GM12878 (cell line): Measurements from ENCODE around the gene SDC1. TPM values are rescaled to one million over a fixed set of nuclear protein-coding genes. Genes with fewer than 3 reads are reported as not detected.

ENCODE experiments used
- ATAC-seq: fragments of 200-7000 bp; cut with Tn5 transposase; 3 replicates; pipeline ENCODE4 v1.9.1; 2020; ENCODE audit warnings: mild to moderate bottlenecking, moderate library complexity
- BruUV-seq: library from RNA; stranded (reverse); fragments of 400-500 nt; replicated peaks from 2 replicates; lab custom pipeline; 2021; lab: Mats Ljungman, UMichigan
- CTCF ChIA-PET: fragments of 300-600 bp; sonication (Branson Sonifier 250); formaldehyde crosslinking; extraction: SDS; loops from one replicate; lab custom pipeline; 2021; ENCODE audit warnings: inconsistent platforms; lab: Yijun Ruan, JAX
- POLR2A ChIA-PET: fragments of 350-600 bp; formaldehyde crosslinking; extraction: SDS; loops from one replicate; lab custom pipeline; 2021; ENCODE audit warnings: inconsistent platforms; lab: Charles Lee
- RAD21 ChIA-PET: fragments of 300-600 bp; sonication (Branson Sonifier 250); formaldehyde crosslinking; loops from one replicate; lab custom pipeline; 2023; ENCODE audit warnings: antibody characterized with exemption; ENCODE audit not compliant: unreplicated experiment; lab: Charles Lee
- SMC1A ChIA-PET: fragments of 300-600 bp; sonication (Branson Sonifier 250); formaldehyde crosslinking; loops from one replicate; lab custom pipeline; 2023; ENCODE audit not compliant: unreplicated experiment, uncharacterized antibody; lab: Charles Lee
- DNase-seq: peaks from one replicate; pipeline ENCODE4 v3.0.0-alpha.2; 2011; ENCODE audit warnings: low read depth, low spot score
- FAIRE-seq: peaks from 3 replicates; lab custom pipeline; 2011; peaks lifted over from hg19 to GRCh38; lab: Jason Lieb, UNC
- H2AFZ ChIP-seq: 2 replicates; pipeline ENCODE4 v1.6.0; 2011; ENCODE audit warnings: low read depth, low read length, control low read depth; ENCODE audit not compliant: control insufficient read depth
- H3K27ac ChIP-seq: 2 replicates; pipeline ENCODE4 v1.5.1; 2011; ENCODE audit warnings: control low read depth; ENCODE audit not compliant: control insufficient read depth, insufficient read depth
- H3K27me3 ChIP-seq, 2 experiments: replicated peaks in 1 of 2; 2 replicates each; pipeline versions ENCODE4 v1.6.0 to v1.6.1; 2011; ENCODE audit warnings: low read length in 1 of 2; ENCODE audit not compliant: control insufficient read depth in 2 of 2, insufficient read depth in 2 of 2
- H3K36me3 ChIP-seq, 2 experiments: 2 replicates each; pipeline ENCODE4 v1.5.1; 2011; ENCODE audit warnings: low read length in 1 of 2; ENCODE audit not compliant: control insufficient read depth in 2 of 2, insufficient read depth in 2 of 2
- H3K4me1 ChIP-seq: 2 replicates; pipeline ENCODE4 v1.6.1; 2011; ENCODE audit warnings: mild to moderate bottlenecking, low read length, moderate library complexity, mixed read lengths; ENCODE audit not compliant: control insufficient read depth, insufficient read depth
- H3K4me2 ChIP-seq: 2 replicates; pipeline ENCODE4 v1.6.0; 2011; ENCODE audit warnings: control low read depth; ENCODE audit not compliant: control insufficient read depth, insufficient read depth
- H3K4me3 ChIP-seq: fragments of 200-600 bp; sonication (generic); 2 replicates; pipeline ENCODE4 v1.5.1; 2016
- H3K79me2 ChIP-seq: 2 replicates; pipeline ENCODE4 v1.6.0; 2011; ENCODE audit warnings: low read length; ENCODE audit not compliant: control insufficient read depth, insufficient read depth
- H3K9ac ChIP-seq: 2 replicates; pipeline ENCODE4 v1.8.0; 2011; ENCODE audit warnings: low read length, control low read depth, mixed read lengths; ENCODE audit not compliant: control insufficient read depth, insufficient read depth
- H3K9me3 ChIP-seq: replicated peaks from 3 replicates; pipeline ENCODE4 v1.5.1; 2011; ENCODE audit warnings: mild to moderate bottlenecking, low read length; ENCODE audit not compliant: control insufficient read depth, insufficient read depth
- H4K20me1 ChIP-seq: 2 replicates; pipeline ENCODE4 v1.6.0; 2011; ENCODE audit not compliant: control insufficient read depth, insufficient read depth
- E4F1 ChIP-seq: fragments of 450-650 bp; IDR thresholded peaks from 2 replicates; pipeline ENCODE4 v1.6.1; 2018; ENCODE audit warnings: borderline replicate concordance, mild to moderate bottlenecking; ENCODE audit not compliant: partially characterized antibody
- EED ChIP-seq: sonication (generic); IDR thresholded peaks from 2 replicates; pipeline ENCODE4 v1.6.1; 2016; ENCODE audit warnings: antibody characterized with exemption, low read depth
- EZH2 ChIP-seq: IDR thresholded peaks from 2 replicates; pipeline ENCODE4 v1.6.1; 2012; ENCODE audit warnings: low read depth, mild to moderate bottlenecking, control low read depth, inconsistent platforms, low read length, borderline replicate concordance; ENCODE audit not compliant: control insufficient read depth
- MYC ChIP-seq: IDR thresholded peaks from 2 replicates; pipeline ENCODE4 v1.6.1; 2011; ENCODE audit warnings: mild to moderate bottlenecking, low read length, moderate library complexity, inconsistent platforms; ENCODE audit not compliant: insufficient read depth, insufficient replicate concordance, insufficient read length, severe bottlenecking
- NKRF ChIP-seq: fragments of 450-650 bp; conservative IDR thresholded peaks from 2 replicates; pipeline ENCODE4 v1.6.1; 2017; ENCODE audit warnings: mild to moderate bottlenecking, moderate library complexity
- PAX8 ChIP-seq: fragments of 450-650 bp; IDR thresholded peaks from 2 replicates; pipeline ENCODE4 v1.6.1; 2017; ENCODE audit warnings: mild to moderate bottlenecking, moderate library complexity
- POLR2A ChIP-seq: IDR thresholded peaks from 2 replicates; pipeline ENCODE4 v1.6.1; 2011; ENCODE audit warnings: low read depth, mild to moderate bottlenecking, low read length
- RAD21 ChIP-seq: IDR thresholded peaks from 2 replicates; pipeline ENCODE4 v1.6.1; 2011; ENCODE audit warnings: mild to moderate bottlenecking, low read depth, low read length, moderate library complexity; ENCODE audit not compliant: insufficient read depth
- RAD51 ChIP-seq: fragments of 450-650 bp; IDR thresholded peaks from 2 replicates; pipeline ENCODE4 v1.6.1; 2016; ENCODE audit warnings: moderate library complexity, mild to moderate bottlenecking, inconsistent platforms
- SMARCA5 ChIP-seq: fragments of 450-650 bp; IDR thresholded peaks from 2 replicates; pipeline ENCODE4 v1.6.1; 2017; ENCODE audit warnings: mild to moderate bottlenecking
- TBL1XR1 ChIP-seq: IDR thresholded peaks from 2 replicates; pipeline ENCODE4 v1.6.1; 2012; ENCODE audit warnings: low read depth, low read length, improper control_type of control experiment
- TCF12 ChIP-seq: IDR thresholded peaks from 2 replicates; pipeline ENCODE4 v1.6.1; 2011; ENCODE audit warnings: low read depth, mild to moderate bottlenecking, low read length
- TCF3 ChIP-seq: IDR thresholded peaks from 2 replicates; pipeline ENCODE4 v1.6.1; 2012; ENCODE audit warnings: low read depth, mild to moderate bottlenecking, low read length, borderline replicate concordance; ENCODE audit not compliant: insufficient read depth
- WGBS: methylation state at CpG from one replicate; pipeline ENCODE4 v1.1.6; 2016; ENCODE audit warnings: low lambda C conversion rate; ENCODE audit not compliant: insufficient replicate concordance, insufficient coverage; ENCODE audit errors: missing lambda C conversion rate; 5-methylcytosine and 5-hydroxymethylcytosine counted together
- in situ Hi-C: fragments of 300-500 bp; cut with MboI; formaldehyde crosslinking; loops from 9 replicates; pipeline ENCODE4 v1.14.3; 2018; ENCODE audit warnings: mixed read lengths
- intact Hi-C: fragments of 100-400 bp; cut with micrococcal nuclease; formaldehyde crosslinking; loops from one replicate; pipeline ENCODE4 v1.14.2; 2022; ENCODE audit not compliant: unreplicated experiment
- polyA plus RNA-seq, 11 experiments: library from polyadenylated mRNA; depleted of rRNA in 4 of 11; unstranded in 6 of 11; stranded (reverse) in 5 of 11; fragments of >200 nt; fragmentation: Nextera tagmentation in 4 of 11; fragmentation: Illumina TruSeq in 1 of 11; extraction: Ambion mirVana in 4 of 11; extraction: Trizol in 1 of 11; gene quantifications; 1 replicate in 1 of 11; 2 replicates in 10 of 11; pipeline versions ENCODE4 v1.2.1 to v1.2.3, GENCODE V29; 2011 to 2016; ENCODE audit warnings: inconsistent platforms in 2 of 11, missing spikeins in 2 of 11, low read depth in 1 of 11
- total RNA-seq, 4 experiments: library from RNA; depleted of rRNA in 3 of 4; stranded (reverse); fragments of >200 nt in 3 of 4; fragmentation: Illumina TruSeq in 1 of 4; extraction: Trizol in 1 of 4; gene quantifications; 2 replicates each; pipeline versions ENCODE4 v1.2.1 to v1.2.3, GENCODE V29; 2013 to 2021

SDC1 gene
- total and polyA plus RNA-seq, 10 of the 15 experiments (the other 5 are each of a cell fraction or from before 2014, with no cell fraction given), result 0.85 to 36.8 (median 23.7) TPM

DNA sequence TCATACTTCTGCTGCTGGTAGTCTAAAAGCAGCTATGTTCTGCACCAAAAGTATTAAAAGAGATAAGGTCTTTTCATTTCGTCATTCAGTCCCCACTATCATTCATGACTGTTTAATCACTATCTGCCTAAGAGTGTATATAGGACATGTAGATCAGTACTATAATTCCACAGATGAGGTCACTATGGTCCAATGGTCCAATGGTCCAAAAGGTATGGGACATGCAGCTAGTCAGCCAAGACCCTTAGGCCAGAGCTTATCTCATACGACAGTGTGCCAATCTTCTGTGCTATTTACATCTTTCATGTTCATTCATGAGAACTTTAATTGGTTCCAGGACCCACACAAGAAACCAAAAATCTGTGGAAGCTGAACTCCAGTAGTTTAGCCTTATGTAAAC, 42.6 kb upstream of the SDC1 start:
- BruUV-seq, result TSS peak; percentile 23
- no peak for FAIRE-seq
- Histone ChIP-seq H3K4me3 (no peak overlapping the region), H3K36me3 (peaks cover 1 to 19% of the 10 kb centered on the region in 2 experiments), H2AFZ (no peak overlapping the region), H3K27ac (no peak overlapping the region), H4K20me1 (no peaks in the 10 kb centered on the region), H3K79me2 (no peaks in the 10 kb centered on the region), H3K9me3 (no peaks in the 10 kb centered on the region), H3K4me1 (no peaks in the 10 kb centered on the region), H3K27me3 (no peaks in the 10 kb centered on the region), H3K9ac (no peak overlapping the region), H3K4me2 (no peak overlapping the region)
- no peak for DNase-seq
- ChIA-PET POLR2A (interaction anchor here (0.6 kb wide), 1 partner anchor 636 kb away, joined by 3 read pairs; no protein-coding TSS in a partner anchor), CTCF (interaction anchor here (0.8 to 1.4 kb wide), 4 partner anchors 9 to 70 kb away, joined by 3 to 6 read pairs (median 4); no protein-coding TSS in a partner anchor), RAD21 (no interaction called here), SMC1A (interaction anchor here (1.3 to 1.4 kb wide), 2 partner anchors 10 to 16 kb away, joined by 4 to 5 read pairs; no protein-coding TSS in a partner anchor)
- TF ChIP-seq PAX8 (no peak), EED (no peak), MYC (no peak), TBL1XR1 (no peak), NKRF (no peak), EZH2 (no peak), E4F1 (no peak), POLR2A (no peak), TCF3 (no peak), RAD51 (no peak), TCF12 (no peak), SMARCA5 (no peak), RAD21 (no peak)
- intact Hi-C loops, result no loop called here
- WGBS, result 66% methylated on average over 2 of the region's 2 CpGs
- in situ Hi-C loops, result no loop called here
- ATAC-seq, result no peak
